CD4-positive, alpha-beta T cell treated with Interleukin-6 for 4 hours (primary cell): ENCODE data around the gene RPUSD3.
"Not testable (repeated sequence)": the region's sequence is repeated elsewhere in the genome, so short reads cannot be mapped to it uniquely, and the experiment has no call there.

Experiments
- DNase-seq: peaks from one replicate; pipeline ENCODE4 v3.0.0-alpha.2; 2020; ENCODE audit warnings: mixed read lengths

RPUSD3 gene

DNA sequence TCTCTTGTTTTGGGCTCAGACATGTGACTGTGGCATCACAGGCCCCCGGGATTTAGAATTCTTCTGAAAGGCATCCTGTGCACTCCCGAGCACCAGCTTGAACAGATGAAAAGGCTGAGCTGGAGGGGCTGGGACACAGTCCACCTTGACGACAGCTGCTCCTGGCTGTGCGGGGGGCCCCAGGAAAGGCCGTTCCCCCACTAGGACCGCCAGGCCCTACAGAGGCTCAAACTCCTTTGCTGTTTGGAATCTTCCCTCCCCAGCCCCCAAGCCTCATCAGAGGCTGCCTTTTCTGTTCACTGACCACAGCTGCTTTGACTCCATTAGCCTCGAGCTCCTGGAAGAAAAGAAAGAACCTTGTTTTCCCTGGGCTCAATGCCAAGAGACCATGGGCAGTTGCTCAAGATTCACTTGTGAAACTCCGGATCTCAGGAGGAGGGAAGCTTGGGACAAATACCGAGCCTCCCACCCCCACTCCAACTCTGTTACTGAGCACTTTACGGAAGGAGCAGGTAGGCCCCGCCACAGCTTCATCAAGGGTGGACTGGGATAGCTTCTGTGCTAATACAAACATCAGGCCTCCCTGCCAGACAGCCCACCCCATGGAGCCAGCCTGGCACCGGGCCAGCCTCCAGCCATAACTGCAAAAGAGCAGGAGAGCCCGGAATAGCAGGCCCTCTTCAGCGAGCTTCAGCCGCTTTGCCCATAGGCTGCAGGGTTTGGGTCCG, 20.6 kb upstream of the RPUSD3 start:
- DNase-seq = no peak

DNA sequence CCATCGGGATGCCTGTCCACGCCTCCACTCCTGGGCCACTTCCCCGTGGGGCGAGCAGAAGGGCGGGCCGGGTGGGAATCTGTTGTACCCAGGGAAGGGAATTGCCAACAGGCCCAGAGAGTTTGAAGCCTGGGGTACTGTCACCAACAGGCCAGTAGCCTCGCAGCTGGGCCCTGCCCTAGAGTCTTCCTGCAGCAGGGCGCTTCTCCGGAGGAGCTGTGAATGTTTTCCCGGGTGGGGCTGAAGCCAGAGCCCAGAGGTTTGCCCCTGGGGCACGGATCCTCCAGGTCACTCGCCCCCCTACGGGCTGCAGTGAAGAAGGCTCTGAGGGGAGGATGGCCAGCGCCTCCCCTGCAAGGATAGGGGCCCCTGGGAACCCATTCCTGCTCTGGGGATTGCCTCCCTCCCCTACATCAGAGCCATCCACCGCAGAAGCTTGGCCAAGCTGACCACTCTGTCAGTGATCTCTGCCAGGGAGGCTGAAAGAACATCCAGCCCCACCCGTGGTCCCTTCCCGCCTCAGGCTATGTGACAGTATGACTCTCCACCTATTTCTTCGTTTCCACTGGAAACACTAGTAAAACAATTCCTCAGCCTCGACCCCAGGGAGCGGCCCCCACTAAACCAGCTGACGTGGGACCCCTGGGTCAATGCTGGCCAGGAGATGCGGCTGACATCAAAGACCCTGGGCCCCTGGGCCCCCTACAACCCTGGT, 19.4 kb upstream of the RPUSD3 start:
- DNase-seq = no peak

DNA sequence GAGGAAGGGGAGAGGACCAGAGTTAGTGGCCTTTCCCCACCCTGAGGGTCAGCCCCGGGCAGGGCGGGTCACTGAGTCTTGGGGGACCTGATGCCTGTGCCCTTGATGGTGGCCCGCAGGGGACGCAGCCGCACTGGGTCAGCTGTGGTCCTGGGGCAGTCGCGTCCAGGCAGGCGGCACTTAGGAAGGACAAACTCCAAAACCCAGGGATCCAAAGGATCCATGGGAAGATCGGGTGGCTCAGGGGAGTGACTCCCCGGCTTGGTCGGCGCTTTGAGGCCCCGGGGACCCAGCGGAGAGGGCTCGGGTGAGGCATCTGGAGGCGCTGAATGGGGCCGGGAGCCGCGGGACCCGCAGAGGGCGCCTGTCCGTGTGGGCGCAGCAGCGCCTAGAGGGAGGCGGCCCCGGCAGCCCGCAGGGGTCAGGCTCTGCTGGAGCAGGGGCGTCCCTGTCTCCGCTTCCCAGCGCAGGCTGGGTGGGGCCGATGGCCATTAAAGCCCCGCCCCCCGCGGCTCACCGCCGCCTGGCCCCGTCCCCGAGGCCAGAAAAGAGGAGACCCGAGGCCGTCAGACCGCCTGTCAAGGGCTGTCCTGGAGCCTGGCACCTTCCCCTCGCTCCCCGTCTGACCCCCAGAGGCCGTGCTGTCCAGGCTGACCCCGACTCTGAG, 18.7 kb upstream of the RPUSD3 start:
- peak; percentile 40 for DNase-seq

DNA sequence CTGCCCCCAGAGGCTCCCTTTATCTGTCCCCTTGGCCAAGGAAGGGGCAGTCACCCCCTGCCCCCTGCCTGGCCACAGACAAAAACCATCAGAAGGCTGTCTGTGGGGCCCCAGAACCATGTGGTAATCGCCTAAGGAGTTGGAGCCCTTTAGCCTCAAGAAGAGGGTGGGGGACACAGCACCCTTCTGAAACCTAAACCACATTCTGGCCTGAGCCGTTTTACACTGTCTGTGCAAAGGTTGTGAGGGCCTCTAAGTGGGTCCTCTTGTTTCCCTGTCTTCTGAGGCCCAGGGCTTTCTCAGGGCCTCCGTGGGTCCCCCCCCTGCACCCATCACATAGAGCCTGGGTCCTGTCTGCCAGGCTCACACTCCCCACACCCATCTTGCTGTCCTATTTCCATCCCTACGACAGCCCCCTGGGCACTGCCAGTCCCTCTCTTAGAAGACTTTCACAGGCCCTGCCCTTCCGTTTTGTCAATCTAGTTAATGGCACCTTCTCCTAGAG, 17.9 kb upstream of the RPUSD3 start:
- no peak for DNase-seq

DNA sequence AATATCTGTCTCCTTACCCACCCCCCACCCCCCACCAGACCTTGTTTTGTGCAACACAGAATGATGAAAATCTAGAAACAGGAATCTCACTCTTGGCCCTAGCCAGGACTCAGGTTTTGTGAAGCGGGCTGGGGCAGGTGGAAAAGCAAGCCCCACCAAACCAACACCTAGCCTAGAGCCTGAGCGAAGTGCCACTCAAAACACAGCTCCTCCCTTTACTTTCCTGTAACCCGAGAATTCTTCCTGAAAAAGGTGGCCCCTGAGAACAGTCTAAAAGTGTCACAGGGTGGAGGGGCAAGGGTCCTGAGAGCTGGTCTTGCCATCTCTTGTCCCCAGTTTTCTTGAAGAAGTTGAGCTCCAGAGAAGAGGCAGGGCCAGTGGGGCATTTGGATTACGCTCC, 17.4 kb upstream of the RPUSD3 start:
- no peak for DNase-seq

DNA sequence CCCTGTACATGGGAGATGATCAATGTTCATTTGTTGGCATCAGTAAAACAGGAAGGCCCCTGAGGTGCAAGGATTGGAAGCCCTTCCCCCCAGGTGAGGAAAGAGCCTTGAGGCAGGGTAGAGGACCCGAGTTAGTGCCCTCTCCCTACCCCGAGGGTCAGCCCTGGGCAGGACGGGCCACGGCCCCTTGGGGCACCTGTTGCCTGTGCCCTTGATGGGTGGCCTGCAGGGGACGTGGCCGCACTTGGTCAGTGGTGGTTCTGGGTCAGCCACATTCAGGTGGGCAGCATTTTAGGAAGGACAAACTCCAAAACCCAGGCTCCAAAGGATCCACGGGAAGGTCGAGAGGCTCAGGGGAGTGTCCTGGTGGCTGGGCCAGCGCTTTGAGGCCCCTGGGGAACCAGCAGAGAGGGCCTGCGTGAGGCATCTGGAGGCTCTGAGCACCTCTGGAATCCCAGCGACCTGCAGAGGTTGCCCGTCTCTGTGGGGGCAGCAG, 15.8 kb upstream of the RPUSD3 start:
- DNase-seq = no peak

DNA sequence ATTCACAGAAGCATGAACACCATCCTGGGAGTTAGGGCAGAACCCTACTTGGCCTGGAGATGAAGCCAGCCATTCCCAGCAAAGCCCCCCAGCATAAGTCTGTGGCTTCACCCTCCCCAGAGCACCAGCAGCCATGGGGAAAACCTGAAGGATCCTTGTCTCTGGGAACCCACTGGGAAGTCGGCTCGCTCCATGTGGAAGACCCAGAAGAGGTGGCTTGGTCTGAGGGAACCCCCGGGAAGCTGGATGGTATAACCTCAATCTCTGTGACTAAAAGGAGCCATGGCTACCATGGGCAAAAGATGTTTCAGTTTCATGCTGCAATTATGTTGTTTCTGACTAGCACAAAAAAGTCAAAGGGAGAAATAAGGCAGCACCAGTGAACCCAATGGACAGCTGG, 11.8 kb upstream of the RPUSD3 start:
- no peak for DNase-seq

DNA sequence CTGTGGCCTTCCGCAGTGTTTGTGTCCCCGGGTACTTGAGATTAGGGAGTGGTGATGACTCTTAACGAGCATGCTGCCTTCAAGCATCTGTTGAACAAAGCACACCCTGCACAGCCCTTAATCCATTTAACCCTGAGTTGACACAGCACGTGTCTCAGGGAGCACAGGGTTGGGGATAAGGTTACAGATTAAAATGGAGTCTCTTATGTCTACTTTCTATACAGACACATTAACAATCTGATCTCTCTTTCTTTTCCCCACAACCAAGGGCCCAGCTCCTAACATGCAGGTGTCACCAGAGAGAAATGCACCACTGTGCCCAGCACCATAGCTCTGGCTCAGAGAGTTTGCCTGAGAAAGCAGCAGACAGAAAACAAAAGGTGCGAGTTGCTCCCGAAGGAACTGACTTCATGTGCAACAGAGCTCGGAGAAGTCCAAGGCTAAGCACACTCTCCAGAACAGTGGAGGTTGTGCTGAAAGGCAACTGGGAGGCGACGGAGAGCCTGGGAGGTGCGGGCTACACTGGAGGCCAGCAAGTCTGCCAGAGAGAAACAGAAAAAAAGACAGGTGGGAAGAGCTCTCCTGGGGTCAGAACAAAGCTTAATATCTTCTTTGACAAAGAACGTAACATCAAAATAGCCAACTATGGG, 10.6 kb upstream of the RPUSD3 start:
- DNase-seq = not testable (repeated sequence)

DNA sequence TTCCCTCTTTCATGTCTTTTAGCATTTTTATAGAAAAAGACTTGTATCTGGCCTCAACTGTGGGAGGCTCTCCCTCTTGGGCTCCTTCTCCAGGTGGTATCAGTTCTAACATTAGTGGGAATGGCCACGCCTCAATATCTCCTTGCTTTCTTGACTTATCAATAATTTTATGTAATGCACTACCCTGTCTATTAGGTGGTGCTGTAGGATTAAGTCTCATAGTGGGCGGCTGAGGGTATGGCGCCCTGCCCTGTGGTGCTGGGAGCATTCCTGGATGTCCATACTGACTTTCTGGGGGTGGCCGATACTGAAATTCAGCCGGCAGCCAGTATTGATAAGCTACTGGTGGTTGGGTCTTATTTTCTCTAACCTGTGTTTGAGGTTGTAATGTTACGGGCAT, 8.7 kb upstream of the RPUSD3 start:
- no peak for DNase-seq

DNA sequence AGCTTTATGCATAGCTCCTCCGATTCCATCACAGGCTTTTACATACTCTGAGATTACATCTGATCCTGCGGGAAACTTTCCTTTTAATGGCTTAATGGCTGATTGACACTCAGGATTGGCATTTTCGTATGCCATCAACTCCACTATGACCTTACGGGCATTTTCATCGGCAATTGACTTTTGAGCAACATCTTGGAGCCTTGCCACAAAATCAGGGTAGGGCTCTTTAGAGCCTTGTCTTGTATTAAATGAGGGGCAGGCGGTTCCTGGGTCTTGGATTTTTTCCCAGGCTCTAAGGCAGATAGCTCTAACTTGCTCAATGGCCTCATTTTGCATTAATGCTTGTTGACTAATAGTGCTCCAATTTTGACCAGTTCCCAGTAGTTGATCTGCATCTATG, 8.1 kb upstream of the RPUSD3 start:
- not testable (repeated sequence) for DNase-seq

DNA sequence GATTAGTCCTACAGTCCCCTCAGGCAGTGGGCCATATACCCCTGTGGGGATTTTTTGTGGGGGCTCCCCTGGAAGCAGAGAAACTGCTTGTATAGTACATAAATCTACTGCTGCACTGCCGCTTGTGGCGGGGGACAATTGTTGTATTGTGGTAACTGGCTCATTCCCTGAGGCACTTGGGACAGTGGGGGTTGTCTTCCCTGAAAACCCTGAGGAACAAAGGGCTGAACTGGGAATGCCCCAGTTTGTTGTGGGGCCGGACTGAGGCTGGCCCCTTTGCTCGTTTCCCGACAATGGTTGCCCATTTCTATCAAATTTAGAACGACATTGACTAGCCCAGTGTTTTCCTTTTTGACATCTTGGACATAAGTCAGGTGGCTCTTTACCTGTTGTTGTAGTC, 7.6 kb upstream of the RPUSD3 start:
- DNase-seq = not testable (repeated sequence)

DNA sequence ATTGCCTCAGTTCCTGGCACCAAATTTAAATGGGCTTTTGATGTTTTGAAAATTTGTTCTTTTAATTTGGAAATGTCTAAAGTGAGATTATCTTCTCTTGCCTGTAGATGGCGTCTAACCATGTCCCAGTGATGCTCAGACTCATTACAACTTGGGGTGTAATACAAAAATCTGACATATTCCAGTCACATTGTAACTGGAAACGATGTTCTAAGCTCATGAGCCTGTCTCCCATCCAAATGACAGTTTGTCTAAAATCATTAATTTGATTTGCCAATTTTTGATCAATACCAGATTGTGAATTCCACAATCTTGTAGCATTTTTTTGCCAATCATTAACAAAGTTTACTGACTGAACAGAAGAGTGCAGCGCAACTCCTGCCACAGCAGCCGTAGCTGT, 5.1 kb upstream of the RPUSD3 start:
- DNase-seq = not testable (repeated sequence)

DNA sequence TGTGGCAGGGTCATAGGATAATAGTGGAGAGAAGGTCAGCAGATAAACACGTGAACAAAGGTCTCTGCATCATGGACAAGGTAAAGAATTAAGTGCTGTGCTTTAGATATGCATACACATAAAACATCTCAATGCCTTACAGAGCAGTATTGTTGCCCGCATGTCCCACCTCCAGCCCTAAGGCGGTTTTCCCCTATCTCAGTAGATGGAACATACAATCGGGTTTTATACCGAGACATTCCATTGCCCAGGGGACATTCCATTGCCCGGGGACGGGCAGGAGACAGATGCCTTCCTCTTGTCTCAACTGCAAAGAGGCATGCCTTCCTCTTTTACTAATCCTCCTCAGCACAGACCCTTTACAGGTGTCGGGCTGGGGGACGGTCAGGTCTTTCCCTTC, 4.1 kb upstream of the RPUSD3 start:
- not testable (repeated sequence) for DNase-seq

DNA sequence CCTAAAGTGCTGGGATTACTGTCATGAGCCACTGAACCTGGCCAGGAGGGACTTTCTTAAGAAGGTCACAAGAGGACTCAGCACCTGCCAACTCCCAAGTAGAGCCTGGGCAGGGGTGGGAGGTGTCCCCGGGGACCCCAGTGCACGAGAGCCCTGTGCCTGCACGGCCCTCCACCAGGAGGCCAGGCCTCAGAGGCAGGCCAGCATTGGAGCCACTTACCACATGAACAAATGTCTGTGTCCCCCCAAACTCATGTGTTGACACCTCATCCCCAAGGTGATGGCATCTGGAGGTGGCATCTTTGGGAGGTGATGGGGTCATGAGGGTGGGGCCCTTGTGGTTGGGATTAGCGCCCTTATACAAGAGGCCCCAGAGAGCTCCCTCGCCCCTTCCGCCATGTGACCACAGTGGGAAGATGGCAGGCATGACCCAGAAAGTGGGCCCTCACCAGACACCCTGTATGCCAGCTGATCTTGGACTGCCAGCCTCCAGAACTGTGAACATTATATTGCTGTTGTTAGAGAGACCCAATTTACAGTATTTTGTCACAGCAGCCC, 3.2 kb upstream of the RPUSD3 start:
- no peak for DNase-seq

DNA sequence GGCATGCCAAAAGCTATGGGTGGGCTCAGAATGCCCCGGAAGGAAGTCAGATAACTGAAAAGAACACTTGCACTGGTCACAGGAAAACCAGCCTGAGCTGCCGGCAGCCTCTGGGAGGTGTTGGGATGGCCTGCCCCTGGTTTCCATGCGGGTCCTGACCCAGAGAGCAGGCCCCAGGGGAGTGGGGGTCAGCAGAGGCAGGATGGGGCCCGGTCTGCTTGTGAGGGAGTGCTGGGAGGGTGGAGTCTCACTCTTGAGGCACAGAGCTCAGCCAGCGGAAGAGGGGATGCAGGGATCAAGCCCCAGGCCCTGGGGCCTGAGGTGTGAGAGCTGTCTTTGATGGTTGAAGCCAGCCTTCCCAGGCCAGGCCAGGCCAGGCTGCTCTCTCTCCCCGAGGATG, 2.4 kb upstream of the RPUSD3 start:
- no peak for DNase-seq

DNA sequence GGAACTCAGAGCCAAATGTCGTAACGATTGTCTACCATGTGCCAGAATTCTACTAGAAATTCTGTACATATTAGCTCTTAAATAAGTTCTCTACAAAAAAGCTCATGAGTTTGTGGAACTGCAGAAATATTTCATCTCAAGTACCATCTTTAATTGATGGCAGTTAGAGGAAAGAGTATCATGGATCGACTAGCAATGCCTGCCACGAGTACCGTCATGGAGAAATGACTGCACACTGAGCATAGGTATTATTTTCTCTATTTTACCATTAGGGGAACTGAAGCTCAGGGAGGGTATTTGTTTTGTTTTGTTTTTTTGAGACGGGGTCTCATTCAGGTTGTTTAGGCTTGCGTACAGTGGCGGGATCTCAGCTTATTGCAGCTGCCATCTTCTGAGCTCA, 2.8 kb downstream of the RPUSD3 start:
- DNase-seq = no peak

DNA sequence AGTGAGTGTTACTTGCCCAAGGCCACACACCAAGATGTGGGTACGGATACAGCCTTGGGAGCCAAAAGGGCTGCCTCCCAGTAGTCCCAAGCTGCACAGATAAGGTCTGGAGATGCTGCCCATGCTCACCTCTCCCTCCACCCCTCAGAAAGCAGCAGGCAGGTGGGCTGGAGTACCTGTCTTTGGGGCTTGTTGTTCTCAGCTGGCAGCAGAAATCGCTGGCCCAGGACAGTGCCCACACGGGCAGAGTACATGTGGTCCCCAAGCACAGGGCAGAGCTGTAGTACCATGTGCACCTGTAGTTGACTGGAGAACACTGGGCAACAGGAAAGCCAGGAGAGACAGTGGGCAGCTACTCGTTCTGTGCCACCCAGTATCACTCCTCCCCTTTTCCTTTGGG, 5.0 kb downstream of the RPUSD3 start:
- DNase-seq = no peak

DNA sequence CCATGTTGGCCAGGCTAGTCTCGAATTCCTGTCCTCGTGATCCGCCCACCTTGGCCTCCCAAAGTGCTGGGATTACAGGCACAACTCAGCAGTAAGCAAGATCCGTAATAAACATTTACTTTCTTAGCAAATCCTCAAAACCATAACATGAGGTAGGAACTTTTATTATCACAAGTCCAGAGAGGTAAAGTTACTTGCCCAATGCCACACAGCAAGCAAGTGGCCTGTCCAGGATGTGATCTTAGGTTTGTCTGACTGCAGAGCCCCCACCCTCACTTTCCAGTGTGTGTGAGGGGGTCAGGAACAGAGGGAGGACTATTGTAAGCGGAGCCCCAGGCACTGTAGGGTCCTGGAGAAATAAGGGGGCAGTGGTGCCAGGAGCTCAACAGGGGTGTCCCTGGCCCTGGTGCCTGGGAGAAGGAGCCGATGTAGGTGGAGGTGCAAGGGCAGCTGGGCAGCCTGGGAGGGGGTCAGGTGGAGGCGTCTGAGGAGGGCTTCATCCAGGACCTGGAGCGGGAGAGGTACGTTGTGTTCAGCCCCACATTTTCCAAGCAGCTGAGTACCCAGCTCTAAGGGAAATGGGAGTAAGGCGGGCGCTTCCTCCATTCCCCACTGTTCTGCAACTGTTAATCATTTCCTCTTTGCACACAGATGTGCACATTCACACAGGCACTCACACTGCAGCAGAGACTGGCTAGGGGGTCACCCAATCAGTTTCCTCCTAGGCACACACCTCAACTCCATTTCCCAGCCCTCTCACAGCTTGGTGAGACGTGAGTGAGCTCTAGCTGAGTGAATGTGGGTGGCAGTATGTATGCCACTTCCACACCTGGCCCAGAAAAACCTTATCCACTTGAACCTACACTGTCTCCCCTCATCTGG, 5.9 kb downstream of the RPUSD3 start:
- DNase-seq = no peak

DNA sequence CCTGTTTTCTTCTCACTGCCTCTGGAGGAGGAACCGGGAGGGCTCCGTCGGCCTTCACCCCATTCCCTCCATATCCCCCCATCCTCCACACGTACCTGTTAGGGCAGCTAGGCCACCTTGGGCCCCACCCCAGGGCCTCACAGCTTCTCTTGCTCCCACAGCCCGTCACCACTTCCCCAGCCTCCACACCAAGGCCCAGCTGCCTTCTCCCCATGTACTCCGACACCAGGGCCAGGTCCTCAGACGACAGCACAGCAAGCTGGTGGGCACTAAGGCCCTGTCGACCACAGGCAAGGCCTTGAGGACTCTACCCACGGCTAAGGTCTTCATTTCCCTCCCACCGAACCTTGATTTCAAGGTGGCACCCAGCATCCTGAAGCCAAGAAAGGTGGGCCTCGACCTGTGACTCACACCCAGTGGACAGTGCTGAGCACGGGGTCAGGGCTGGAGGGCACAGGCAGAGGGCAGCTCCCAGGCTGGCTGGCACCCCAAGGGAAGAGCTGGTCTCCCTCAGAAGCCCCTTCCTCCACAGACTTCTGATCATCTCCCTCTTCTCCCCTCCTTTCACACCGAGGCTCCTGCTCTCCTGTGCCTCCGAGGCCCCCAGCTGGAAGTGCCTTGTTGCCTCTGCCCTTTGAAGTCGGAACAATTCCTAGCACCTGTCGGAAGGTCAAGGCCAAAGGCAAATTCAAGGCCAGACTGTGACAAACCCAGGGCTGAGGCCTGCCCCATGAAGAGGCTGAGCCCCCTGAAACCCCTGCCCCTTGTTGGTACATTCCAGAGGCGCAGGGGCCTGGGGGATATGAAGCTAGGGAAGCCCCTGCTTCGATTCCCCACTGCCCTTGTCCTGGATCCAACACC, 9.1 kb downstream of the RPUSD3 start:
- DNase-seq = no peak

DNA sequence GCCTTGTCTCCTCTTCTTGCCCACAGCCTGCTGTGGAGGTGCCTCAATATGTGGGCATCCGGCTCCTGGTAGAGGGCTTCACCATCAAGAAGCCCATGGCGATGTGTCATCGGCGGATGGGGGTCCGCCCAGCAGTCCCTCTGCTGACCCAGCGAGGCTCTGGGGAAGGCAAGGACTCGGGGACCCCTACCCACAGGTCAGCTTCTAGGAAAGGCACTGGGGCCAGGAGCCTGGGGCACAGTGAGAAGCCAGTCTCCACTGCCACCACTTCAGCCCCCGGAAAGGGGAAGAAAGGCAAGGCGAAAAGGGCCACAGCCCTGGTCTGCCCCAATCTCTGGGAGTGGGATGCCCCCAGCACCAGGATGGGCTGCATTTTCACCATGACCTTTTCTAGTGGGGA, 10.7 kb downstream of the RPUSD3 start:
- no peak for DNase-seq

DNA sequence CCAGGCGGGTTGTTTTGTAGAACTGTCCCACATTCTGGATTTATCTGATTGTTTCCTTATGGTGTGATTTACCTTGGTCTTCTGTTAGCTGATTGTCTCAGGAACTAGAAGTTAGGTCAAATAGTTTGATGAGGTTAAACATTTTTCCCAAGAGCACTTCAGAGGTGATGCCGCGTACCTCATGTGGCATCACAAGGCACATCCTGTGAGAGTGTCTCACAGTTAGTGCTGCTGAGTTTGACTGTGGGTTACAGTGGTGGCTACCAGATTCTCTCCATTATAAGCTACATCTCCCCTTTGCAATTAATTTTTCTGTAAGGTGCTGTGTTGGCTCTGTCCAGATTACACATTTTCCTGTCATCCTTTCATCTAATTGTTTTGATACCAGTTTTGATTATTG, 12.6 kb downstream of the RPUSD3 start:
- no peak for DNase-seq
